Cerebellar cortex (tissue), 1 donor: ENCODE measurements around the gene ARAP1.

Source experiments
- DNase-seq: peaks from one replicate; pipeline ENCODE4 v3.0.0-alpha.2; 2015; ENCODE audit warnings: low spot score

ARAP1 gene

GRCh38 chr11:72635933-72636332 lies 116.3 kb downstream of the ARAP1 start:
- no peak for DNase-seq

- DNase-seq: no peak
Observed at GRCh38 chr11:72635309-72635915, 116.8 kb downstream of the ARAP1 start.
